VCaP (cell line): ENCODE data around the gene ZMAT3.

Experiments
- H3K27ac ChIP-seq: fragments of 450-650 bp; 2 replicates; pipeline ENCODE4 v1.5.1; 2017
- CTCF ChIP-seq: fragments of 450-650 bp; conservative IDR thresholded peaks from 2 replicates; pipeline ENCODE4 v1.5.1; 2017; ENCODE audit warnings: mild to moderate bottlenecking, moderate library complexity

Gene ZMAT3

GRCh38 chr3:179079537-179079936 lies 7.9 kb upstream of the ZMAT3 start:
- TF ChIP-seq CTCF: no peak
- no peak overlapping the region for H3K27ac ChIP-seq

- H3K27ac ChIP-seq: no peak overlapping the region
- TF ChIP-seq CTCF: no peak
These were observed 4.8 kb upstream of the ZMAT3 start for GRCh38 chr3:179076243-179077027.

GRCh38 chr3:179074656-179075055 lies 3.0 kb upstream of the ZMAT3 start:
- TF ChIP-seq CTCF: no peak
- no peak overlapping the region for H3K27ac ChIP-seq

- no peak overlapping the region for H3K27ac ChIP-seq
- no peak for TF ChIP-seq CTCF
These were observed 2.2 kb upstream of the ZMAT3 start for GRCh38 chr3:179073816-179074215.

GRCh38 chr3:179072100-179072438 lies 460 bp upstream of the ZMAT3 start:
- TF ChIP-seq CTCF: no peak
- H3K27ac ChIP-seq: peak overlapping the region; percentile 76

DNA sequence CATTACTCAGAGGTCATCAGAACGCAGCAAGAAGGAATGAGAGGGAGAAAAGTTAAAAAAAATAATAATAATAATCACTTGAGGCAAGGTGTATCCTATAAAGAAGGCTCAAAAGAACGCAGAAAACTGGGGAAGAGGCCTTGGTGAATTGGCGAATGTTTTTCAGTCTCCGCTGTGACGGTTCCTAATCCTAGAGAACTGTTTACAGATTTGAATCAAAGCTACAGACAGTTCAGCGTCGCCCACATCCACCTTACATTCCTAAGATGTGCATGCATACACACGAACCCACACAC lies 634 bp downstream of the ZMAT3 start:
- peak overlapping the region; percentile 76 for H3K27ac ChIP-seq
- no peak for TF ChIP-seq CTCF

DNA sequence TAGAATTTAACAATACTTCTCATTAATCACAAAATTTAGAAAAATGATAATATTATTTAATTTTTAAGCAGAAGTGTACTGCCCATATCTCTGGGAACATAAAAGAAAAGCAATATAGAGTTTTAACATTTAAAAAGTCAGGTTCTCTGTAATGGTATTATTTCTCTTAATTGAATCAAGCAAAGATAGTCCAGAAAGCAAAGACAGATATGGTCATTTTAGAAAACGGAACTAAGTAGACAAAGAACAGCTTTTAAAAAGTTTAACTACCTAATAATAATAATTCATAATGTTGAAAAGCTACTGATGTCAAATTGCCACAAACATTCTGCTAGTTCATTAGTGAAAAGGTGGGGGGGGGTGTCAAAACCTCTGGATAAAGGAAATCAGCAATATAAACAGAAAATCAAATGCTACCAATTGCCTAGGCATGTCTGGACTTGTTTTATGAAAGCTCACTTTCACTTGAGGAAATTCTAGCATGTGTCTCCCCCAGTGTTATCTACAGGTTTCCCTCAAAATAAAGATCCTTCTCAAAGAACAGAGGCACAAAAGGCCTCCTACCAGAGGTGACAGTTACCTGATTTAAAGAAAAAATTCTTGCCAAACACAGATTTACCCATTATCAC lies 1.7 kb downstream of the ZMAT3 start:
- TF ChIP-seq CTCF: no peak
- no peak overlapping the region for H3K27ac ChIP-seq
